GM10847 (cell line): Measurements from ENCODE around the gene SLC6A8.

Experiments
- POLR2A ChIP-seq: IDR thresholded peaks from 2 replicates; pipeline ENCODE4 v1.6.1; 2011; ENCODE audit not compliant: insufficient read length; ENCODE audit errors: extremely low read depth

SLC6A8 gene

GRCh38 chrX:153667956-153668396 lies 19.8 kb upstream of the SLC6A8 start:
- TF ChIP-seq POLR2A: no peak

DNA sequence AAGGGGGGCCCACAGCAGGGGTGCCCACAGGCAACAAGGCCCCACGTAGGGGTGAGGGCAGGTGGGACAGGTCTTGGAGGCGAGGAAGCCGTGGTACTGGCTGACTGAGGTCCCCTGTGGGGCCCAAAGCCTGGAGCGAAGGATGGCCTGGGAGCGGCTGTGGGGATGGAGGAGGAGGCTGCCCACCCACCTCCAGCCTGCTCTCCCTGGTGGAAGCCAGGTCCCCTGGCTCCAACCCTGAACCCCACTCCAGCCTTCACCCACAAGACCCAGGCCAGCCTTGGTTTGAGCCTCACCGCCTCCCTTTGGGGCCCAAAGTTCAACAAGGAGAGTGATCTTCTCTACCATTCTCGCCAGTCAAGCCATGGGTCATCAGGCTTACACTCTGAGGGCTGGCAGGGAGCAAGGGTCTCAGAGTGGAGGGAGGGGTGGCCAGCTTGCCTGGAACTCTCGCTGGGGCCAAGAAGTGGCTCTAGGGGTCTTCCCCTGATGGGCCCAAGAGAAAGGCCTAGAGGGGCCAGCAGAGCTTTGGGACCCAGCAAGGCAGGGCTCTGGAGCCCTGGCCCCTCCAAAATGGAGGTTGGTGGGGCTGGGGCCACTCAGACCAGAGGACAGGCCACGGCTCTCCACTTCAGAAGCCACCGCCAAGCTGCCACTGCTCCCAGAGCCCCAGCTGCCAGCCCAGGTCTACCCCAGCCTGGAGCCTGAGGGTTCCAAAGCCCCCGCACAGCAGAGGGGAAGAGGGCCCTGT lies 19.1 kb upstream of the SLC6A8 start:
- TF ChIP-seq POLR2A: no peak

DNA sequence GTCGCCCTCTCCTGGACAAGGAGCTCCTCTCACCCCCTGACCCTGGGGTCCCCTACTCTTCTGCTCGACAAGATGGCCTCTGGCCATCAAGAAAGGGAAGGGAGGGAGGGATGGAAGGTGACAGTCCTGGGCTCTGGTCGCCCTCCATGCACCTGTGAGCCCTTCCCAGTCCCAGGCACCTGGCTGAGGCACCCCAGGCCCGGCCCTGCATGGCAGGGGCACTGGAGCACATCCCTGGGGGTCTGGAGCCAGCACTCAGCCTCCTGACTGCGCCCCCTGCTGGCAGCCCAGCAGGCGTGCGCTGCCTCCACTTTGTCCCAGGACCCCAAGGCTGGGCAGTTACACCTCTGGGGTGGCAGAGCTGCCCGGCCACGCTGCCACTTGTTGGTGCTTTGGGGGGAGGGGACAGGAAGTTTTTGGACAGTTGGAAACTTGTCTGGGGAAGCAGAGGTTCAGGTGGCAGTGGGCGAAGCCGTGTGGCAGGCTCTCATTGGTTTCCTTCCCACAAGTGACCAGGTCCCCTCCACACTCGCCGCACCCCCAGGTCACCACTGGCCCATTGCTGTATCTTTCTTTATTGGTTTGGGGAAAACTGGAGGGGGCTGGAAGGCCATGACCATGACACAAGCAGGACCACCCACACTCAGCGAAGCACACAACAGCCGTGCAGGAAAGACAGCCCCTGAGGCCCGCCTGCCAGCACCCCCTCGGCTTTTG lies 18.4 kb upstream of the SLC6A8 start:
- TF ChIP-seq POLR2A: no peak

DNA sequence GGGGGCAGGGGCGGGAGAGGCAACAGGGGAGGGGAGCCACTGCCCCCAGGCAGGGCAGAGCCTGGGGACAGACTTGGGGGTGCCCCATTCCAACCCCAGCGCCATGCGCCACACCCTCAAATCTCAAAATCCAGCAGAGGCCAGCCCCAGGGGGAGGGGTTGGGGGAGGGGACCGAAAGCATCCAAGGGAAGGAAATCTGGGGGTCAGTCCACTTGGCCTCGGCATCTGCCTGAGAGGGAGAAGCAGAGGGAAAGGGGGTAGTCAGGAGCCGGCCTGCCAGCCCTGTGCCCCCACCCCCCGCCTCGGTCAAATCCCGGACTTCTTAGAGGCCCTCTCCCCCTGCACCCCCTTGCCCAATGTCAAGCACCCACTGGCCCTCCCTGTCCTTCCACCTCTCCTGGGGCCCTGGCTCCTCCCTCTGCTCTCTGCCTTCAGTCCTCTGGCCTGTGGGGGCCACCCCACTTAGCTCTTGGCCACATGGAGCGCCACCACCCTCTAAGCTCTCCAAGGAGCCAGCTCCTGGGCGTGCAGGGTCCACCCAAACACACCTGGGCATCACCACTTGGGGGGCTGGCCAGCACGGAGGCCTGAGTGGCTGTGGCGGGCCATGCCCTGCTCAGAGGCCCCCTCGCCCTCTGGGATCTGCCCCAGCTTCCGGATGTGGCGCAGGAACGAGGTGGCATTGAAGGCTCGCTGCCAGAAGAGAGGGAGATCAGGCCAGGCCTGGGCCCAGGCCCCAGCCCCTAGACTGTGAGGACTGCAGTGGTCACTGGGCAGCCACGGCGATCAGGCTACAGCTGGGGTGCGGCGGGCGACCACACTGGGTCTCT lies 17.6 kb upstream of the SLC6A8 start:
- TF ChIP-seq POLR2A: no peak

- no peak for TF ChIP-seq POLR2A
Observed at GRCh38 chrX:153670748-153671588, 16.8 kb upstream of the SLC6A8 start.

DNA sequence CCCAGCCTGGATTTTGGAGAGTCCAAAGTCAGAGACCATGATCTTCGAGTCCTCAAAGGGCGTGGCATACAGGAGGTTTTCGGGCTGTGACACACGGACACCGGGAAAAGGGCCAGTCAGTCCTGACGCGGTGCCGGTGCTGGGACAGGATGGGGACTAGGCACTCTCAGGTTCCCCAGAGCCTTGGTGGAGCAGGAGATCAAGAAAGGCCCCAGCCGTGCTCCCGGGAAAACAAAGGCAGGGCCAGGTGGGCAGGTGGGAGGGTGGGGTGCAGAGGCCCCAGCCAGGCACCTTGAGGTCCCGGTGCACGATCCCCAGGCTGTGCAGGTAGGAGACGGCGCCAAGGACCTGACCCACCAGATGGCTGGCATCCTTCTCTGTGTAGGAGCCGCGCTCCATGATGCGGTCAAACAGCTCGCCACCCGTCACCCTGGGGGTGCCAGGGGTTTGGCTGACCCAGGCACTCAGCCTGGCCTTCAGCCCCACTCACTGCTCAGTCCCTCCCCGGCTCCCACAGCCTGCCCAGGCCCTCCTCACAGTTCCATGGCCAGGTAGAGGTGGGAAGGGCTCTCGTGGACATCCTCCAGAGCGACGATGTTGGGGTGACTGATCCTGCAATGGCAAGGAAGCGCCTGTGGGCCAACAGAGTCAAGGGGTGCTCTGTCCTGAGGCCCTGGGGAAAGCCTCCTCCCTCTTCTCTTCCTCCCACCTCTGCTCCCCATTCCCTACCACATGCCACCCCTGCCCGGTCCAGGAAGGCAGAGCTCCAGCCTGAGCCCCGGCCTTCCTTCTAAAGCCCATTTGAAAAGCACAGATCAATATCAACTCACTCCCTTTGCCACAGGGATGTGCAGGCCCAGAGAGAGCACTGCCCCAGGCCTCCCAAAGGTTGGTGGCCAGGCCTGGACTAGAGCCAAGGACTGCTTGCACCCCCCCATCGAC lies 15.9 kb upstream of the SLC6A8 start:
- no peak for TF ChIP-seq POLR2A

GRCh38 chrX:153672531-153673427 lies 14.9 kb upstream of the SLC6A8 start:
- TF ChIP-seq POLR2A: no peak

DNA sequence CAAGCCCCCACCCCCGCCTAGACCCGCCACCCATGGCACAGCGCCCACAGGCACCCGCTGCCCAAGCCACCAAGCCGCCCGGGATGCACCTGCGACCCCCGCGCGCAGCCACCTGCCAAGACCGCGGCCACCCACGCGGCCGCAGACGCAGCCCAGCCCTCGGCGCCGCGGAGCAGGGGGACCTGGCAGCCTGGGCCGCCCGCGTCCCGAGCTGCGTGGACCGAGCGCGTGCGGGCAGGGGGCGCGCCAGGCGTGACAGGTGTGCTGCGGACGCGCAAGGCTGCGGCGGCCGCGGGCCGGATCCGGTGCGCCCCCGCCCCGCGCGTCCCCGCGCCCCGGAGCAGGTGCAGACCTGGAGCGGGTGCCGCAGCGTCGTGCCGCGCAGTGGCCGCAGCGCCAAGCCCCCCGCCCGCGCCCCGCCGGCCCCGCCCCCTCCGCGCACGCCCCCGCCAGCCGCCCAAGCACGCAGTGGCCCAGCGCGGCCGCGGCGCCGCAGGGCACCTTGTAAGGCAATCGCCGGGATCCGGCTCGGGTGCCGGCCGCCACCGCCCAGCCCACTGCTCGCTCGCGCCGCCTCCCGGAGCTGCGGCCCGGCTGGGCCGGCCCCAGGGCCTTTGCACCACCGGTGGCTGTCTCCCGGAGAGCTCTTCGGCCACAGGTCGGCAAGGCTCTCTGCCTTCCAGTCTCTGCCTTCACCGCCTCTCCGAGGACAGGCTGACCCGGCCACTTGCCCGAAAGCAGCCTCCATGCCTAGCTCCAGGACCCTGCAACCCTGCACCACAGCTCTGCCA lies 14.1 kb upstream of the SLC6A8 start, which contains the start of gene PNCK:
Gene PNCK, minus strand, starts transcription at position 386 of the 791 bp plus-strand sequence. CDS start 737 bp downstream, outside the sequence.
- no peak for TF ChIP-seq POLR2A

GRCh38 chrX:153674219-153674851 lies 13.4 kb upstream of the SLC6A8 start:
- no peak for TF ChIP-seq POLR2A

- TF ChIP-seq POLR2A: no peak
Observed at GRCh38 chrX:153681175-153681574, 6.6 kb upstream of the SLC6A8 start.

DNA sequence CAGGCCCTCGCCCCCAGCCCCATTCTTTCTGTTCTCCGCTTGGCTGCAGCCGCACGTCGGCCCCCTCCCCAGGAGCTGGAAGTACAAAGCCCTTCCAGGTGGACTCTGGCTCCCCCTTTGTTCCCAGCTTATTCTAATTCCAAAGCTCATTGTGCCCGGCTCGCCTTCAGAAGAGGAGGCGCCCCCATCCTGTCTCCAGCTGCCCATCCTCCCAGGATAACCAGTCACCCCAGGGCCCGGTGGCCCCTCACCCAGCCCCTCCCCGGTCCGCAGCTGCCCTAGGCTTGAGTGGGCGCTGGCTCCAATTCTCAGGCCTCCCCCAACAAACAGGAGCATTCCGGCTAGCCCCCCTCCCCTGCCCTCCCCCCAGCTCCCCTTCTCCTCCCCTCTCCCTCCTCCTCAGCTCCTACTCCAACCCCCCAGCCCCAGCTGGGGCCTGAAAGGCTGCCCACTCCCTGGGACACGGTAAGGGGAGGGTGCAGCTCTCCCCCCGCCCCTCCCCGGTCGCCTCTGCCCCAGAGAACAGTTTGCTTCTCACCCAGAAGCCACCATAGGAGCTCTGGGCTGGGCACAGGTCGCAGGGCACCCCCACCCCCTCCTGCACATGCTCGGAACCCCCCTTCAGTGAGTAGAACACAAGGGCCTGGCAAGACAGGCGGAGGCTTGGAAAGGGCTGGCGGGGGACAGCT lies 3.1 kb upstream of the SLC6A8 start:
- no peak for TF ChIP-seq POLR2A
